SU-DHL-6 (cell line): ENCODE measurements around the gene FOXS1.

Source experiments
- EZH2phosphoT487 ChIP-seq: fragments of 200-600 bp; sonication (generic), shearing (Covaris generic); conservative IDR thresholded peaks from 2 replicates; pipeline ENCODE4 v1.6.1; 2018; ENCODE audit warnings: mild to moderate bottlenecking, antibody characterized with exemption, low read length, moderate library complexity, mixed read lengths
- TF ChIP-seq, protein P1 (sequence below): fragments of 200-600 bp; sonication (generic); IDR thresholded peaks from one replicate; pipeline ENCODE4 v1.5.1; 2017; ENCODE audit warnings: antibody characterized with exemption, mild to moderate bottlenecking, low read length, moderate library complexity; ENCODE audit not compliant: insufficient read depth, poor library complexity, severe bottlenecking

DNA sequence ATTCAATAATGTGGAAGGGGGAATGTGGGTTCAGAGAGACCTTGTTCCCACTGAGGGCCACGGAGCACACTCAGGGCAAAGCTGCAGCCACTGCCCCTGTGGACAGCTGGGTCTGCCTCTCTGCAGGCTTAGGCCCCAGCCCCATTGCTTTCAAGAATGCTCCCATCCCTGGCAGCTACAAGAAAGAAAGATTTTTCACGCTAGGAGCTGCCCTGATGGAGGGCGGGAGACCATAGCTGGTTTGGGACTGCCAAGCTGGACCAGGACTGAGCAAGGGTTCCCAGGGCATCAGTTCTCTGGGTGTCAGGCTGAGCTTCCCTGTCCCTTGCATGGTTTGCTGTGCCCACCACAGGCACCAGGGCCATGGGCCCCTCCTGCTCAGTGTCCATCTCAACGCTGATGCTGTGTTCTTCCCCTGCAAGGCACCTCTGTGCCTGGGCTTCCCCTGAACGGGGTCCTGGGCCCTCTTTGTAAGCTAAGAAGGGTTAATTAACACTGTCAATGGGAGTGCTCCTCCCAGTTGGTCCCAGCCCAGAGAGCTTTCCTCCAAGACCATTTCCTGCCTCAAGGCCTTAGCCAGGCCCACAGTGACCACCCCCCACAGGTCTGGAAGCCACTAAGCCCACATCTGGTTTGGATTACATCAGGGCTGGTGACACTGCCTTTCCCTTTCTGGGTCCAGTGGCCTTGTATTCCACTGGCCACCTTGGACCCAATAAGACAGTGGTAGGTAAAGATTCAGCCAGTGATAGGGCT is 8.4 kb downstream of the FOXS1 start:
- TF ChIP-seq, protein P1, sequence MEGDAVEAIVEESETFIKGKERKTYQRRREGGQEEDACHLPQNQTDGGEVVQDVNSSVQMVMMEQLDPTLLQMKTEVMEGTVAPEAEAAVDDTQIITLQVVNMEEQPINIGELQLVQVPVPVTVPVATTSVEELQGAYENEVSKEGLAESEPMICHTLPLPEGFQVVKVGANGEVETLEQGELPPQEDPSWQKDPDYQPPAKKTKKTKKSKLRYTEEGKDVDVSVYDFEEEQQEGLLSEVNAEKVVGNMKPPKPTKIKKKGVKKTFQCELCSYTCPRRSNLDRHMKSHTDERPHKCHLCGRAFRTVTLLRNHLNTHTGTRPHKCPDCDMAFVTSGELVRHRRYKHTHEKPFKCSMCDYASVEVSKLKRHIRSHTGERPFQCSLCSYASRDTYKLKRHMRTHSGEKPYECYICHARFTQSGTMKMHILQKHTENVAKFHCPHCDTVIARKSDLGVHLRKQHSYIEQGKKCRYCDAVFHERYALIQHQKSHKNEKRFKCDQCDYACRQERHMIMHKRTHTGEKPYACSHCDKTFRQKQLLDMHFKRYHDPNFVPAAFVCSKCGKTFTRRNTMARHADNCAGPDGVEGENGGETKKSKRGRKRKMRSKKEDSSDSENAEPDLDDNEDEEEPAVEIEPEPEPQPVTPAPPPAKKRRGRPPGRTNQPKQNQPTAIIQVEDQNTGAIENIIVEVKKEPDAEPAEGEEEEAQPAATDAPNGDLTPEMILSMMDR, result no peak
- TF ChIP-seq EZH2phosphoT487, result no peak
